ENCODE results near the gene CCDC85A.

CCDC85A gene

DNA sequence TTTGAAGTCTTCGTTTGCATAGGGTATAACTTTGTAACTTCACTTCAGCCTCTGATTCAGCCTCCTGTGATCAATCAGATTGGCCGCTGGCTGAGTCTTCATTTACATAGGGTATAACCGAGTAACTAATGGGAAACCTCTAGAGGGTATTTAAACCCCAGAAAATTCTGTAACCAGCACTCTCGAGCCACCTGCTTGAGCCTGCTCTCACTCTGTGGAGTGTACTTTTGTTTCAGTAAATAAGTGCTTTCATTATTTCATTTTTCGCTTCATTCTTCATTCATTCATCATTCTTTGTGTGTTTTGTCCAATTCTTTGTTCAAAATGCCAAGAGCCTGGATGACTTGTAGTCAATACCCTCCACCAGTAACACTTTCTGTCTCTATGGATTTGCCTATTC, 56.4 kb downstream of the CCDC85A start:
- DNase-seq (ENCODE audit: low spot score): no peak

GRCh38 chr2:56244506-56244905, 60.7 kb downstream of the CCDC85A start:
- no peak for DNase-seq (ENCODE audit: low spot score)

DNA sequence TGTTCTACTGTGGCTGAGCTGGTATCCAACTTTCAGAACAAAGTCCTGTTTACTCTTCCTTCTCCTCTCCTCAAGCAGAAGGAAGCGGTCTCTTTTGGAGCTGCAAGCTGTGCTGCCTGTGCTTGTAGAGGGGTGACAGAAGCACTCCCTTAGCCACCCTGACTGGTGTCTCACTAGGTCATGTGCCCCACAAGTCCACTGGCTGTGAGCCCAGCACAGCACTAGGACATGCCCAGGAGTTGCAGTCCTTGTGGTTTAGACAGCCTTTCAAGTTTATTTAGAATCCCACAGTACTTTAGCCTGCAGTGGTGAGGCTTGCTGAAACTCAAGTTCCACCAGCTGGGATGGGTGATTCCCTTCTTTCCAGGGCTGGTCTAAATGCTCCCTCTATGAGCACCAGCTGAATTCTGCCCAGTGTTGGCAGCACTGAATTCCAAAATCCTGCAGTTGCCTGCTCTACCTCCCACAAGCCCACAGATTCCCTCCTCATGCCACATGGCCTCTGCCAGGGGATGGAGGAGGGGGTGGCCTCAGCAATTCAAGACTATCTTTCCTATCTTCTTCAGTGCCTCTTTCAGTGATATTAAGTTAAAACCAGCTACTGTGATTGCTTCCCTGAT, 61.2 kb downstream of the CCDC85A start:
- DNase-seq (ENCODE audit: low spot score): no peak

GRCh38 chr2:56248965-56249742, 65.4 kb downstream of the CCDC85A start:
- no peak for DNase-seq (ENCODE audit: low spot score)

DNA sequence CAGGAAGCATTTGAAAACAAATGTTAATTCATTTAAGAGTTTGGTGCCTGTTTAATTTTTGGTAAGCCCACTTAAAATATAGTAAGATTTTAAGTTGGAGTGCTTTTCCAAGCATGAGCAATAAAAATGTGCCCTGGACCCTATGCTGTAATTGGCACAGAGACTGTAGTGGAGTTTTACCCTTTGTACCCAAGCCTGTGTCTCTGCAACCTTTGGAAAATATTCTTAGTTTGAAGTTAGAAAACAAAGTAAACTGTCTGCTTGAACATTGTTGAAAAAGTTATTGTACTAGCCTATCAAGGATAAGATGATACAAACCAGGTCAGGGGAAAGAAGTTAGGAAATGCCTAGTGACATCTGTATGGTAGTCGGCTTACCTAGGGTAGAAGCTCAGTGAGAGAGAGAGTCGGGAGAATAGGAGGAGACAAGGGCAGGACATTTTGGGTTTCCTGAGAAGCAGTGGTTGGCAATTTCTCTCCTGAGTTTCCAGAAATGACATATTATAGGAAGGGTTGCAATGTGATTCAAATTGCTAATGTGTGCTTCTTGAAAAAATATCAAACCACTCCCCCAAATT, 66.5 kb downstream of the CCDC85A start:
- DNase-seq (ENCODE audit: low spot score): no peak

GRCh38 chr2:56260415-56260814, 76.6 kb downstream of the CCDC85A start:
- DNase-seq (ENCODE audit: low spot score): no peak

- no peak for DNase-seq (ENCODE audit: low spot score)
These were observed 78.5 kb downstream of the CCDC85A start for GRCh38 chr2:56262241-56262640.

- no peak for DNase-seq (ENCODE audit: low spot score)
These were observed 80.1 kb downstream of the CCDC85A start for GRCh38 chr2:56263876-56264275.

DNA sequence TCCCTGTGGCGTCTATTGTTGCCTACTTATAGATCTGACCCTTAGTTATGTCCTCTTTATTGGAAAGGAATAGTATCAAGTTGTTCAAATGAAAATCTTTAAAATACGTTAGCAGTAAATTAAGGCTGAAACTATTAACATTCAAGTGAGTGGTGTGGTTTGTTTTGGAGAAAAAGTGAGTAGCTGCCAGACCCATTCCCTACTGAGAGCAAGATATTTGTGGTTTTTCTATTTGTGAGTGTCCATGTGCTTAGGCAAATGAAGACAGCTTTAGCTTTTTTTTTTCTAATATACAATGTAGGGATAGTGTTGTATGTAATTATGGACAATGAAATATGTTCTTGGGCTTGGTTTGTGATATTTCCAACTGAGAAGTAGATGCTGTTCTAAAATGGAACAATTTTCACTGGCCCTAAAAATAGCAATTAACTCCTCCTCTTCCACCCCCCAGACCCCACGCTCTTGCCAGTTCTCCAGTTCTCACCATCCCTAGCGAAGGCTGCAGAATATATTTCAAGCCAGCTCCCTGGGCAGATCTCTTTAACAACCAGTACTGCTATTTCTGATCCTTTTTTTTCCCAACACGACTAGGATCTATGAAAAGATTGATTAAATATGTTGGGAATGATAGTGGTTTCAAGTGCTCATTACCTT, 83.1 kb downstream of the CCDC85A start:
- DNase-seq (ENCODE audit: low spot score): no peak

GRCh38 chr2:56267415-56267788, 83.6 kb downstream of the CCDC85A start:
- DNase-seq (ENCODE audit: low spot score): no peak

GRCh38 chr2:56268856-56269255, 85.1 kb downstream of the CCDC85A start:
- DNase-seq (ENCODE audit: low spot score): no peak

DNA sequence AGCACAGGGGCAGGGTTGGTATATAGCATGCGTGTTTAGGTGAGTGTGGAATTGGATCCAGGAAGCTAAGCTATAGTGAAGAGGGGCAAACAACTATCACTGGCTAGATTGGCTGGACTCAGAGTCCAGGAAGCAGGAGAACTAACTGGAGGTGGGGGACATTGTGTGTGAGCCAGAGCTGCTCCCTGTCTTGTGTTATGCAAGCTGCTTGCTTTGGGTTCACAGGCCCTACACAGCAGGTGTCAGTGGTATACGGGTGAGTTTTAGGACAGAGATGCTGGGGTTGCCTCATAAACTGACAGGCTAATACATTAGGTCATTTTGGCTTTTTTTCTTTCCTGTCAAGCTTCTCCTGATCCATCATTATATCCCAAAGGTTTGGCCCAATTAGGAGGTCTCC, 87.5 kb downstream of the CCDC85A start:
- no peak for DNase-seq (ENCODE audit: low spot score)

DNA sequence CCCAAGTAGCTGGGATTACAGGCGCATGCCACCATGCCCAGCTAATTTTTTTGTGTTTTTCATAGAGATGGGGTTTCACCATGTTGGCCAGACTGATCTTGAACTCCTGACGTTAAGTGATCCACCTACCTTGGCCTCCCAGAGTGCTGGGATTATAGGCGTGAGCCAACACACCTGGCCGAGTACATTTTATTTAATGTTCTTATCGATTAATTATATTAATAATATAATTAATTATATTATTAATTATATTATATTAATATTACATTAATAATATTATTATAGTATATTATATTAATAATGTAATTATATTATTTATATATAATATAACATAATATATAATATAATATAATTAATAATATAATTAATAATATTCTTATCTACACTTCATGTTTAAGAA, 101.4 kb downstream of the CCDC85A start:
- no peak for DNase-seq (ENCODE audit: low spot score)

DNA sequence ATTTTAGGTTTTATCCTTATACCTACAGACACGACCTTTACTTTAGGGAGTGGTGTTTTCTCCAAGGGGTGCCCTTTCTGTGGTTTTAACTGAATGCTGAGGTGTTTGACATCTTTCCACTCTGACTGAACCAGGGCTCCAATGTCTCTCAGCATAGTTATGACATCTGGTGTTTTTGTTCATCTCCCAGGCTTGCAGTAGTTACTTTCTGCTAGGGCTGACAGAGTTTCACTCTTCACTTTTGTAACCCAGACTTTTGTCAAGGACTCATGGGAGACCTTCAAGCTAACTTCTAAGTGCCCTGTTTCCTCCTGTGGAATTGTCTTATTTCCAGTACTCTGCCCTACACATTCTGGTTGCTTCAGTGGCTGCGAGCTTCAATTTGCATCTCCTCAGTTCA, 103.1 kb downstream of the CCDC85A start:
- no peak for DNase-seq (ENCODE audit: low spot score)

- no peak for DNase-seq (ENCODE audit: low spot score)
These were observed 103.7 kb downstream of the CCDC85A start for GRCh38 chr2:56287508-56287907.

DNA sequence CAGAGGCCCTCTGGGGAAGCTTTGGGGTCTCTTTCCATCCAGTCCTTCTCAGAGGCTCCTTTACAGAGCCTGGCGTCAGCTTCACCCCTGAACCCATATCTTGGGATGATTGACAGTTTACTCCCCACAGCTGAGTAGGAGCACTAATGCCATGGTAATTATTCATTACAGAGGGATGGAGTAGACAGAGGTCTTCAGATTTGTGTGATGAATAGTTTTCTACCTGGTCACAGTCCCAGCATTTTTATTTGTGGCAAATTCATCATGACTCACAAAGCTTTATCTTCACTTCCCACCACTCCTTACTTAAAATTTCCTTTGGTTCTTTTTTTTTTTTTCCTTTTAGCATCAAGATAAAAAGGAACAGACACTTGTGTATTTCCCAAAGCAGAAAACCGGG, 104.2 kb downstream of the CCDC85A start:
- DNase-seq (ENCODE audit: low spot score): no peak

DNA sequence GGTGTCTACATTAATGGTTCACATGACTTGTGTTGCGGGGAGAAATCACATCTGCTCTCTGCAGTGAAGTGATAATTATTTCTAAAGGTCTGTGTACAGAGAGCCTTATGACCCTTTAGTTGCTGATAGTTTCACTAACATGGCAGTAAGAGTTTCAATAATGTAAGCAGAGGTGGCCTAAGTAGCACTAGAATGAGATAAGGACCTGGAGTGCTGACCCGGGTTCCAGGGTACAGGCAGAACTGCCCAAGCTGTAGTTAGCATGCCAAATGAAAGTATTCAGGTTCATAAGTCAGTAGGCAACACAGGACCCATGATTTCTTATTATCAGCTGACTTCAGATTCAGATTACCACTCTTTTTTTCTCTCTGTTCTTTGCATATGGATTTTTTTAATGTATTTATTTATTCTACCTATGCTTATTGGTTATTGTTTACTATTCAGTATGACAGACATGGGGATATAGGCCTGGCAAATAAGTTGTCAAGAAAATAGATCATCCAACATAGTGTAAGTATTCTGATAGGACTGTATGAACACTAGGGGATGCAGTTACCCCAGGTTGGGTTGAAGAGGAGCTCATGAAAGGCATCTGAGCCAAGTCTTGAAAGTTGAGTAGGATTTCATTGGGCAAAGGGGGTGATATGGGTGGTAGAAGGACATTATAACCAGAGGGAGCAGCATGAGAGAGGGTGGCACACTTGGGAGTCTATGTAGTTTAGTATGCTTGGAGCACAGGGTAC, 105.2 kb downstream of the CCDC85A start:
- no peak for DNase-seq (ENCODE audit: low spot score)

GRCh38 chr2:56291711-56292110, 107.9 kb downstream of the CCDC85A start:
- DNase-seq (ENCODE audit: low spot score): no peak

- no peak for DNase-seq (ENCODE audit: low spot score)
These were observed 109.2 kb downstream of the CCDC85A start for GRCh38 chr2:56292951-56293350.

DNA sequence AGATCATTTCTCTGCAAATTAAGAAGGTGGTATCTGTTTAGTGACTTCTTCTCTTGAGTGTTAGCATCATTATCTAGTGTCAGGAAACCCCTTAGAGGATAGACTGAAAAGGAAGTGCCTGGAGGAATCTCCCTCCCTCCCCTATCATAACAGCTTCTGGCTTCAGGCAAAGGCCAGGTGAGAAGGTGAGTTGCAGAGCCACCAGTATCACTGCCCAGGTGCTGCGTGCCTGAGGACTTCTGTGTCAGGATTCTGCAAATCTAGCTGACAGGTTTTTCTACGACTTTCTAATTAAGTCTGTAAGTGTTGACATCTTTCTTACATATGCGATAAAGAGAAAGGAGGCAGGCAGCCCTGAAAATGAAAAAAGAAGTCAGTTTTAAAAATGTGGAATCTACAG, 111.9 kb downstream of the CCDC85A start:
- DNase-seq (ENCODE audit: low spot score): no peak

GRCh38 chr2:56297671-56298070, 113.9 kb downstream of the CCDC85A start:
- no peak for DNase-seq (ENCODE audit: low spot score)

- DNase-seq (ENCODE audit: low spot score): no peak
These were observed 115.4 kb downstream of the CCDC85A start for GRCh38 chr2:56299171-56299691.
